Measurements from ENCODE around the gene KRTAP12-1. TPM values are rescaled to one million over a fixed set of nuclear protein-coding genes. Genes with fewer than 3 reads are reported as not detected.

The KRTAP12-1 gene
- total RNA-seq, 1 donor from 2014 or later: not detected

DNA sequence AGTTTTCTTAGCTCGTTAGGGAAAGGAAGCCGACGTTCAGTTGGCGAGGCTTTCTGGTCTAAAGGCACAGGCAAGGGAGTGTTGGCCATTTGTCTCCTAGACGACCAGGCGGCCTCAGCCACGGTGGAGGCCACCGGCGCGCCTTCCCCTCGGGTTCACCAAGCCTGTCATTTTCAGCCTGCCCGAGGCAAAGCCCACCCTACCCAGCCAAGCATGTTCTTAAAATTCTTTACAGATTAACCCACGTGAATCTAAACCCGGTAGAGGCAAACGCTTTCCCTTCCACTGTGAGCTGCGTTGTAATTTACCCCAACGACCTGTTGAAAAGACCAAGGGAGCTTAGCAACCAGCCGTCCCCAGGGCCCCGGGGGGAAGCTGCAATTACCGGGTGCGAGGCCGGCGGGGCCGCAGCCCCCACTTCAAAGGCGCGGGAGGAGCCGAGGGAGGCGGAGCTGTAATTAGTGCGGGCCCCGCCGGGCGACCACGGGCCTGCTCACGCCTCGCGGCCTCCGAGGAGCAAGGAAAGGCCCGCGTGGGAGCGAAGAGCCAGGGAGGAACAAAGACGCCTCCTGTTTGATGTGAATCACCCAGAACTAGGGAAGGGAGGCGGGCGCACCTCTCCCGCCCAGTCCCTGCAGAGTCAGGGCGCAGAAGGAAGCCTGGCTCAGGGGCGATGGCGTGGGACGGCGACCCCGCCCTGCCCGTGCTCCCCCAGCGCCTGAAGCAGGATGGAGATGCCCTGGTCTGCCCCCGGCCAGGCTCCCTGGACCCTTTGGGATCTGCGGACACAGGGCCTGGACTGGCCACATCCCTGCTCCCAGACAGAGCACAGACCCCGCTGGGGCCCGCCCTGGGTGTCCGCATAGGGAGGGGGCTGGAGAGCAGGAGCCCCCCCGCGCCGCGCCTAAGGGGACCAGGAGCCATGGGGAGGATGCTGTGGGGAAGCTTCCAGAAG is 41.5 kb upstream of the KRTAP12-1 start:
- TF ChIP-seq, protein P1, sequence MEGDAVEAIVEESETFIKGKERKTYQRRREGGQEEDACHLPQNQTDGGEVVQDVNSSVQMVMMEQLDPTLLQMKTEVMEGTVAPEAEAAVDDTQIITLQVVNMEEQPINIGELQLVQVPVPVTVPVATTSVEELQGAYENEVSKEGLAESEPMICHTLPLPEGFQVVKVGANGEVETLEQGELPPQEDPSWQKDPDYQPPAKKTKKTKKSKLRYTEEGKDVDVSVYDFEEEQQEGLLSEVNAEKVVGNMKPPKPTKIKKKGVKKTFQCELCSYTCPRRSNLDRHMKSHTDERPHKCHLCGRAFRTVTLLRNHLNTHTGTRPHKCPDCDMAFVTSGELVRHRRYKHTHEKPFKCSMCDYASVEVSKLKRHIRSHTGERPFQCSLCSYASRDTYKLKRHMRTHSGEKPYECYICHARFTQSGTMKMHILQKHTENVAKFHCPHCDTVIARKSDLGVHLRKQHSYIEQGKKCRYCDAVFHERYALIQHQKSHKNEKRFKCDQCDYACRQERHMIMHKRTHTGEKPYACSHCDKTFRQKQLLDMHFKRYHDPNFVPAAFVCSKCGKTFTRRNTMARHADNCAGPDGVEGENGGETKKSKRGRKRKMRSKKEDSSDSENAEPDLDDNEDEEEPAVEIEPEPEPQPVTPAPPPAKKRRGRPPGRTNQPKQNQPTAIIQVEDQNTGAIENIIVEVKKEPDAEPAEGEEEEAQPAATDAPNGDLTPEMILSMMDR (IDR thresholded peaks at IDR 0.05): no peak
- no peaks in the 10 kb centered on the region for H3K9me3 Mint-ChIP-seq (ENCODE audit: unreplicated experiment)
- H3K27ac Mint-ChIP-seq (ENCODE audit: unreplicated experiment): no peak overlapping the region
- H3K36me3 Mint-ChIP-seq (ENCODE audit: unreplicated experiment): no peaks in the 10 kb centered on the region
- H3K4me1 Mint-ChIP-seq (ENCODE audit: unreplicated experiment): peaks cover under 1% of the 10 kb centered on the region
- H3K4me3 Mint-ChIP-seq (ENCODE audit: unreplicated experiment): no peak overlapping the region
- DNase-seq (ENCODE audit: extremely low spot score, unreplicated experiment): peak; percentile 85
- H3K27me3 Mint-ChIP-seq (ENCODE audit: unreplicated experiment): peaks cover 52% of the 10 kb centered on the region

DNA sequence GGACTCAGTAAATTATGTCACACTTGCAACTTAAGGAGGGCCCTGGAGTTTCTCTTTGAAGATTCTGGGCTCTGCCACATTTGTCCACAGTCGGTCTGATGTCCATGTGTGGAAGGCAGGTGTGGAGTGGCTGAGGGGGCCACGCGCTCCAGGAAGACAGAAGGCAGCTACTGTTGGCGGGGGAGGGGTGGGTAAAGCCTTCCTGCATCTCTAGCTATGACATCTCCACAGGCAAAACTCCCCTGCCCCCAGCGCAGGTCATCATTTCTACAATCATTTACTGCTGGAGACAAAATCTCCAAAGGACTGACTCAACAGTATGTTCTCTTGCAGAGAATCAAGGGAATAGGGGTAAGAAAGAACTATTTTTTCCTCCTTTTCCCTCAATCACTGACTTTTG is 40.8 kb upstream of the KRTAP12-1 start:
- no peak overlapping the region for H3K4me3 Mint-ChIP-seq (ENCODE audit: unreplicated experiment)
- peak; percentile 60 for DNase-seq (ENCODE audit: extremely low spot score, unreplicated experiment)
- no peaks in the 10 kb centered on the region for H3K9me3 Mint-ChIP-seq (ENCODE audit: unreplicated experiment)
- no peaks in the 10 kb centered on the region for H3K36me3 Mint-ChIP-seq (ENCODE audit: unreplicated experiment)
- H3K27me3 Mint-ChIP-seq (ENCODE audit: unreplicated experiment): peaks cover 59% of the 10 kb centered on the region
- H3K27ac Mint-ChIP-seq (ENCODE audit: unreplicated experiment): no peak overlapping the region
- peaks cover 7% of the 10 kb centered on the region for H3K4me1 Mint-ChIP-seq (ENCODE audit: unreplicated experiment)
- TF ChIP-seq, protein P1 (IDR thresholded peaks at IDR 0.05): no peak

GRCh38 chr21:44720170-44720569 is 38.2 kb upstream of the KRTAP12-1 start:
- DNase-seq (ENCODE audit: extremely low spot score, unreplicated experiment): no peak
- Mint-ChIP-seq H3K27ac (ENCODE audit: unreplicated experiment) (no peak overlapping the region), H3K4me3 (ENCODE audit: unreplicated experiment) (no peak overlapping the region), H3K36me3 (ENCODE audit: unreplicated experiment) (no peaks in the 10 kb centered on the region), H3K4me1 (ENCODE audit: unreplicated experiment) (peaks cover 7% of the 10 kb centered on the region), H3K27me3 (ENCODE audit: unreplicated experiment) (peaks cover 56% of the 10 kb centered on the region), H3K9me3 (ENCODE audit: unreplicated experiment) (no peaks in the 10 kb centered on the region)
- TF ChIP-seq, protein P1 (IDR thresholded peaks at IDR 0.05): no peak

DNA sequence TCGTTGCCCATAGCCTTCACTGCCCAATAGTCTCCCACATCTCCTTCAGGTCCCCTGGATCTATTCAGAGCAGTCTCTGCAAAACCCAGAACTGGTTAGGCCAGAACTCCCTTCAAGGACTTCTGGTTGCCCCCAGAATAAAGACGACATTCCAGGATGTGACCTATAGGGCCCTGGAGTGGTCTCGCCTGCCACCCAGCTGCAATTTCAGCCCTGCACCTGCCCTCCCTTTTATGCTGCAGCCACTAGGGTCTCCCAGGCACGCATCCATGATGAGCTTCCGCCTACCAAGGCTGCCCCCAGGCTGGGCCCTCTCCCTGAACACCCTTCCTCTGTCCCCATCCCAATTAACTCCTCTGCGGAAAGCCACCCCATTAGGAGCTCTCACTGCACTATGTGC is 36.6 kb upstream of the KRTAP12-1 start:
- H3K4me3 Mint-ChIP-seq (ENCODE audit: unreplicated experiment): no peak overlapping the region
- peaks cover 7% of the 10 kb centered on the region for H3K4me1 Mint-ChIP-seq (ENCODE audit: unreplicated experiment)
- no peaks in the 10 kb centered on the region for H3K9me3 Mint-ChIP-seq (ENCODE audit: unreplicated experiment)
- H3K27ac Mint-ChIP-seq (ENCODE audit: unreplicated experiment): no peak overlapping the region
- H3K36me3 Mint-ChIP-seq (ENCODE audit: unreplicated experiment): no peaks in the 10 kb centered on the region
- TF ChIP-seq, protein P1 (IDR thresholded peaks at IDR 0.05): no peak
- peaks cover 60% of the 10 kb centered on the region for H3K27me3 Mint-ChIP-seq (ENCODE audit: unreplicated experiment)
- DNase-seq (ENCODE audit: extremely low spot score, unreplicated experiment): peak; percentile 17

- H3K27ac Mint-ChIP-seq (ENCODE audit: unreplicated experiment): no peak overlapping the region
- peaks cover 7% of the 10 kb centered on the region for H3K4me1 Mint-ChIP-seq (ENCODE audit: unreplicated experiment)
- TF ChIP-seq, protein P1 (IDR thresholded peaks at IDR 0.05): no peak
- peaks cover 62% of the 10 kb centered on the region for H3K27me3 Mint-ChIP-seq (ENCODE audit: unreplicated experiment)
- no peak for DNase-seq (ENCODE audit: extremely low spot score, unreplicated experiment)
- no peaks in the 10 kb centered on the region for H3K36me3 Mint-ChIP-seq (ENCODE audit: unreplicated experiment)
- no peak overlapping the region for H3K4me3 Mint-ChIP-seq (ENCODE audit: unreplicated experiment)
- H3K9me3 Mint-ChIP-seq (ENCODE audit: unreplicated experiment): no peaks in the 10 kb centered on the region
Observed at GRCh38 chr21:44718093-44718492, 36.1 kb upstream of the KRTAP12-1 start.

All from osteocyte (in vitro differentiated cells).